CD4-positive, alpha-beta T cell treated with Interleukin-15 for 4 hours (primary cell): ENCODE results near the gene PTDSS2.
"Not testable (repeated sequence)": the region's sequence is repeated elsewhere in the genome, so short reads cannot be mapped to it uniquely, and the experiment has no call there.

Source experiments
- DNase-seq: peaks from one replicate; pipeline ENCODE4 v3.0.0-alpha.2; 2020; ENCODE audit warnings: low spot score

Gene PTDSS2

GRCh38 chr11:433111-433510 lies 17.0 kb upstream of the PTDSS2 start:
- DNase-seq = no peak

DNA sequence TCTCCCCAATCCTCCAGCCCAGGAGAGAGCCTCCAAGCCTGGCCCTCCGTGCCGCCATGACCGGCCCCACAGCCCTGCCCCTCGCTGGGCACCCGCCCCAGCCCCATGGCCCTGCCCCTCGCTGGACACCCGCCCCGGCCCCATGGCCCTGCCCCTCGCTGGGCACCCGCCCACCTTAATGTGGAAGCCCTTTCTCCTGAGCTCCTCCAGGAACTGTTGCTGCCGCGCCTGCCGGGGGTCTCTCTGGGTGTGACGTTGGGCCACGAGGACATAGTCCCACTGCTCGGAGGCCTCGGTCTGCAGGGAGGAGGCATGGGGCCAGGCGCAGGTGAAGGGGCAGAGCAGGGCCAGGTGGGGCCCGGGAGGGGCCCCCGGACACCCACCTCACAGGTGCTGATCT lies 16.4 kb upstream of the PTDSS2 start:
- DNase-seq = no peak

- no peak for DNase-seq
Measured at GRCh38 chr11:434496-434895, 15.6 kb upstream of the PTDSS2 start.

DNA sequence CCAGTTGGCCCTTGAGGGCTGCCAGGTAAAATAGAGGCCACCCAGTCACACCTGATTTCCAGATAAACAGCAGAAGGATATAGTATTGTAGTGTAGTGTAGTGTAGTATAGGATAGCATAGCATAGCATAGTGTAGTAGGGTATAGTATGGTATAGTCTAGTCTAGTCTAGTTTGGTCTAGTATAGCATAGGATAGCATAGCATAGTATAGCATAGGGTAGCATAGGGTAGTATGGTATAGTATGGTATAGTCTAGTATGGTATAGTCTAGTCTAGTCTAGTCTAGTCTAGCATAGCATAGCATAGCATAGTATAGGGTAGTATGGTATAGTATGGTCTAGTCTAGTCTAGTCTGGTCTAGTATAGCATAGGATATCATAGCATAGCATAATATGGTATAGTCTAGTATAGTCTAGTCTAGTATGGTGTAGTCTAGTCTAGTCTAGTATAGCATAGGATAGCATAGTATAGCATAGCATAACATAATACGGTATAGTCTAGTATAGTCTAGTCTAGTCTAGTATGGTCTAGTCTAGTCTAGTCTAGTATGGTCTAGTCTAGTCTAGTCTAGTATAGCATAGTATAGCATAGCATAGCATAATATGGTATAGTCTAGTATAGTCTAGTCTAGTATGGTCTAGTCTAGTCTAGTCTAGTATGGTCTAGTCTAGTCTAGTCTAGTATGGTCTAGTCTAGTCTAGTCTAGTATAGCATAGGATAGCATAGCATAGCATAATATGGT lies 14.9 kb upstream of the PTDSS2 start:
- not testable (repeated sequence) for DNase-seq

DNA sequence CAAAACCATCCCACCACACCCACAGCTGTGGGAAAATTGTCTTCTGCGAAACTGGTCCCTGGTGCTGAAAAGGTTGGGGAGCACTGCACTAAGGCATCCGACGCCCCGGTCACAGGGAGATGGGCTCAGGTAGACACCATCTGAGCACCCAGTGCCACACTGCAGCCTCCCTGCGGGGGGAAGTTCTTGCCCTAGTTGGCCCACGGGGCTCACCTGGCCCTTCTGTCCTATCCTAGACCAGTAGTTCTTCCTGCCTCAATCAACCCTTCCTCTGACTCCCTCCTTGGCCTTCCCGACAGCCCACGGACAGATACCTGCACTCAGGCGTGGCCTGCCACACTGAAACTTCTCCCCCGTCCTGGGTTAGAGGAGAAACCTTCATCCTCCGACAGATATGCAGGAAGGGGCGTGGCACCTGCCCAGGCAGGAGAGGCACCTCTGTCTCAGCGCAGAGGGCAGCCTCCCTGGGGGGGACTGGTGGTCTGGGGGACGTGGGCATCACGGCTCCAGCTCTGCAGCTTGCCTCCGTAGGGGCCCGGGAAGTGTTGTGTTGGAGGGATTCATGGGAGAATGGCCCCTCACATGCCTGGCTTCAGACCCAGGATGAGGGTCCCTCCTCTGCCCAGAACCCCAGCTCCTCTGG lies 12.7 kb upstream of the PTDSS2 start:
- no peak for DNase-seq

DNA sequence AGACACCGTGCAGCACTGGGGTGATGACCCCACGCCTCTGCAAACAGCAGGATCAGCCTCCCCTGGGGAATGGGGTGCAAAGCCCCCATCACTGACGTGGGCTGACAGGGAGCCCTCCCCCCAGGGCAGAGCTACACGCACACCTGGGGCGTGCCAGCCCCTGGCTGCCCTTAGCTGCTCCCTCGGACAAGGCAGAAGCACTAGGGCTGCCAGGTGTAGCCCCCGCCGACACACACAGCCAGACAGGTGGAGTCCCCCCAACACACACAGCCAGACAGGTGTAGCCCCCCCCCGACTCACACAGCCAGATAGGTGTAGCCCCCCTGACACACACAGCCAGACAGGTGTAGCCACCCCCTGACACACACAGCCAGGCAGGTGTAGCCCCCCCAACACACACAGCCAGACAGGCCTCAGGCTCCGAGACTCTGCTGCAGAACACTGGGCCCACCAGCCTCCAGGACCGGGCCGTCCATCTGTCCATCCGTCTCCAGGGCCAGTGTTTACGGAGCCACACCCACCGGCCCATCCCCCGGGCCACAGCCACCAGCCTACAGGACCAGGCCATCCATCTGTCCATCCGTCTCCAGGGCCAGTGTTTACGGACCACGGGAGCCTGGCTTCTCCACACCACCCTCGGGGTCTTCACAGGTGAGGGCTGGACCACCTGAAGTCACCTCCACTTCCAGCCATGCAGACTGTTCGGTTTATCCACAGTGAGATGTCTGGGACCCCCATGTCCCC lies 11.8 kb upstream of the PTDSS2 start:
- DNase-seq = no peak

- no peak for DNase-seq
Measured at GRCh38 chr11:439315-440064, 10.6 kb upstream of the PTDSS2 start.

GRCh38 chr11:440065-441042 lies 9.7 kb upstream of the PTDSS2 start:
- DNase-seq = no peak

DNA sequence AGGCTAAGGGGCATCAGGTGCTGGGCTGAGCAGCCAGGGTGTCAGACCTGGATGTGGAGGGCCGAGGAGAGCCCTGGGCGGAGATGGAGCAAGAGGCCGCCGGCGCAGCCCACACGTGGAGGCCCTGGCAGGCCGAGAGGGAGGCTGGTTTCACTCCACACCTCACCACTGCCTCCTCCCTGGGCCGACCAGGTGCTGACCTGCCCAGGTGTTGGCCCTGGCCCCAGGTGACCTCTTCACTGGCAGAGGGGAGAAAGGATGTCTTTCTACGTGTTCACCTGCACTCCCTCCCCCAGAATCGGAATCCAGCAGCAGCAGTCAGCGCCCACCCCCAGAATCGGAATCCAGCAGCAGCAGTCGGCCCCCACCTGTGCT lies 9.0 kb upstream of the PTDSS2 start:
- DNase-seq = no peak

DNA sequence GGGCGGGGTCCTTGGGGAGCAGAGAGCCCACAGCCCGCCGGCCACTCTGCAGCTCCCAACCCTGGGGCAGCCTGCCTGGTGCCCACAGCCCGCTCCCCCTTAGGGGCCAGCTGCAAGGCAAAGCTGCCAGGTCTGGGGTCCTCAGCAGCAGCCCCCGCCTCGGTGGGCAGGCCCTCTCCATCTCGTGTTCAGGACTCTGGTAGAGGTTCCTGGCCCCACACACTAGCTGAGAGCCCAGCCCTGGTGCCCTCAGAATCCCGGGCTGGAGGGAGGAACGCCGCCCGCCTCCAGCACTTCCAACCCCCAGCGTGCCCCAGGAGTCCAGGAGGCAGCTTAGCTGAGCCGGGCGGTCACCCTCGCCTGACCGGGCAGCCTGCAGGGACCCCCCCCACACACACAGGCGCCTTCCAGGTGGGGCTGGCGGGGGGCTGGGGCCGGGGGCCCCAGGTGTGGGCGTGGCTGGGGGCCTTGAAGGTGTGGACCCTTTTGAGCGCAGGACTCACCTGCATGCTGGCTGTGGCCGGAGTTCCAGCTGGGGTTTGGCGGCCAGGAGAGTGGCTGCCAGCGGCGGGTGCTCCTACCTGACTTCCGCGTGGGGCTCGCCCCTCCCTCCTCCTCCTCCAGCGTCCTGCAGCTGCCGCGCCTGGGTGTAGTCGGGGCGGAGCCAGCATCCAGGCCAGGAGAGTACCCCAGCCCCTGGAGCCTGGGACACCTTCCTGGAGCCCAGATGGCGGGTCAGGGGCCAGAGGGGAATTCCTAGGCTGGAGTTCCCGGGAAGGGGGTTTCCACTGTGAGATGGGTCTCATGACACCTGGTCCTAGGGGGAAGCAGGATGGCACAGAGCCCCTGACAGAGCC lies 8.4 kb upstream of the PTDSS2 start, which contains the start of gene ANO9:
ANO9 (minus strand) TSS at position 594 of the 857 bp plus-strand sequence; CDS start at position 509, 85 bp downstream.
- DNase-seq = peak; percentile 52

- DNase-seq = no peak
Measured at GRCh38 chr11:442611-443081, 7.4 kb upstream of the PTDSS2 start.

- DNase-seq = no peak
Measured at GRCh38 chr11:443542-444199, 6.4 kb upstream of the PTDSS2 start.

DNA sequence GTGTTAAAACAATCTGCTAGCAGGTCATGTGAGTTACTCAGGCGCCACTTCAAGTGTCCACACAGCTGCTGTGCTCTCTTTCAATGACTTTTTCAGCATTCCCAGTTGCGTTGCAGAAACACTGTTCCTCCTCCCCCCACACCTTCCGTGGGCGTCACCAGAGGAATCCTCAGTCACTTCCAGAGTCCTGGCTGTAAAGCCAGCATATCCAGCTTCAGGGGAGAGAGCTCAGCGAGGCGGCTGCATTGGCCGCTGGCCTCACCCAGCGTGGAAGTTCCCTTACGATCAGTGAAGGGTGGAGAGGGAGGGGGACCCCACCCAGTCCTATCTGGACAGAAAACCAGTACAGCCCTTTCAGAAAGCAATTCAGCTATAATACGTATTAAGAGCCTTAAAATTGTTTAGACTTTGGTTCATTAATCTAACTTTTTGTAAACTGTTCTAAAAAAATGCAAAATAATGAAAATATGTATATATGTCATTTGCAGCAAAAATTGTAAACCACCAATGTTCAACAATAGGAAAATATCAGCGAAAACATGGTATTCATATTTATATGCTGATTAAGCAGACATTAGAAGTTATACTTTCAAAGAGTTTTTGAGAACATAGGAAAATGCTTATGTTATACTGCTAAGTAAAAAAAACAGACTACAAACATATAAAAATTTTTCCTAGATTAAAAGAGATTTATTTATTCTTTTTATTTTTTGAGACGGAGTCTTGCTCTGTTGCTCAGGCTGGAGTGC lies 5.5 kb upstream of the PTDSS2 start:
- DNase-seq = no peak

DNA sequence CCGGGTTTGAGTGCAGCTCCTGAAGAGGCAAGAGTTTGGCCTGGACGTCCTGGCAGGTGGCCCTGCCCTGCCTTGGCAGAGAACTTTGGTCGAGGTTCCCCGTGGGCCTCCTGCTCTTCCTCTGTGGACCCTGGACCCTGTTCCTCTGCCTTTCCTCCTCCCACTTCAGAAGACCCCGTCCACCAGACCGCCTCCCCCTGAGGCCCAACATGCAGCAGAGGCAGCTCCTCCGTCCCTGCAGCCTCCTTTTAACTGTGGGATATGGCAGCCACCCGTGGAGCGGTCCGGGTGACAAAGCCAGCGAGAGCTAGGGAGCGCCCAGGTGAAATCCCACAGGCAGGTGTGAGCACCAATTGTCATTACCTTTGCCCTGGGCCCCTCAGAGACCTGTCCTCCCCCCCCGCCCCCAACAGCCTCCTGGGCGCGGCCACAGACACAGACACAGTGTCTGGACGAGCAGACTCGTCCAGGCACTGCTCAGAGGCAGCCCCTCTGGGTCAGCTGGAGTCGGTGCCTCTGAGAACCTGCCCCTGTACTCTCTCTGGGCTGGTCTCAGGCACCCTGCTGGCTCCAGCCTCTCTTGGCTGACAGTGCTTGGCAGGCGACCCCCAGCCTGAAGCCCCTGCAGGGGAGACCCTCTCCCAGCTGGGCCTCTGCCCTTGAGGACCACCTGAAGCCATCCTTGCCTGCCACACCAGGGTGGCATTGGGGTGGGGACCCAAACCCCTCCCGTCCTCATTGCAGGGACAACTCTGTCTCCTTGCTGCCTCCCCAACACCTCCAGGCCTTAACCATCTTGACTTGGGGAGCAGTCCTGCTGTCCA lies 4.1 kb upstream of the PTDSS2 start:
- no peak for DNase-seq

GRCh38 chr11:446891-447290 lies 3.2 kb upstream of the PTDSS2 start:
- DNase-seq = no peak

- peak; percentile 94 for DNase-seq
Measured at GRCh38 chr11:447923-448731, 2.0 kb upstream of the PTDSS2 start.
